Measurements from ENCODE around the gene SNAI3.

Gene SNAI3

DNA sequence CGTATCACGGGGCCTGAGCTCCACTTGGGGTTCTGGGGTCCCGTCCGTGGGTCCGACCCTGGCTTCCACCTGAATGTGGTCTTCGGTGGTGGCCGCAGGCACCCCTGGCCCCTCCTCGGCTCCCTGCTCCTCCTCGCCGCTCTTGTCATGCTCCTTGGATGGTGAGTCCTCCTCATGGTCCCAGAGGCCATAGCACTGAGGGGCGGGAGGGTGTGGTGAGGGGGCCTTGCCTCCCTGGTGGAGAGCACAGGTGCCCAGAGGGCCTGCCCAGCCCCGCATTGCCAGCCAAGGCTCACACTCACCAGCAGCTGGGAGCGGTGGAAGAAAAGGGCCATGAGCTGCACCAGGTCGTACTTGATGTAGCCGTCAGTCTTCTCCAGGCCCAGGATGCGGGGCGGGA lies 34.9 kb upstream of the SNAI3 start:
- no peak for DNase-seq

DNA sequence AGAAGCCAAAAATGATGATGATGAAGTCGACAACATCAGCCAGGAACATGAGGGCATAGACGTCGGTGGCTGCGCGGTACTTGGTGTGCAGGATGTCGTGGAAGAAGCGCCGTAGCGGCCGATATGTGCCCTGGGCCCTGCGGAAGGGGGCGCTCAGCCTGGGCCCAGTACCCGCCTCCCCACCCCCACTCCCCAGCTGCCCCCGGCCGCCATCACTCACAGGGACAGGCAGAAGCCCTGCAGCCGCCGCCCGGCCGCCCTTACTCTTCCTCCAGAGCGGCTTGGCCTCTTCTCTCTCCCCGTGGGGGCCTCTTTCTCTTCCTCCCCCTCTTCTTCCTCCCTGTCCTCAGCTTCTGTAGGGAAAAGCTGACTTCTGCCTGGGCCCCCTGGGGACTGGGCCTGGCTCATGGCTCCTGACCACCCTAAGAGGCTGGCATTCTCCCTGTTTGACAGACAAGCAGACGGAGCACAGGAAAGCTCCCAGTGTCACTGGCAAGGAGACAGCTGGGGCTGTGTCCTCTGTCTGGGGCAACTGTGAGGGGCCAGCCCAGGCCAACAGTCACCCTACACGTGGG lies 34.2 kb upstream of the SNAI3 start:
- no peak for DNase-seq

DNA sequence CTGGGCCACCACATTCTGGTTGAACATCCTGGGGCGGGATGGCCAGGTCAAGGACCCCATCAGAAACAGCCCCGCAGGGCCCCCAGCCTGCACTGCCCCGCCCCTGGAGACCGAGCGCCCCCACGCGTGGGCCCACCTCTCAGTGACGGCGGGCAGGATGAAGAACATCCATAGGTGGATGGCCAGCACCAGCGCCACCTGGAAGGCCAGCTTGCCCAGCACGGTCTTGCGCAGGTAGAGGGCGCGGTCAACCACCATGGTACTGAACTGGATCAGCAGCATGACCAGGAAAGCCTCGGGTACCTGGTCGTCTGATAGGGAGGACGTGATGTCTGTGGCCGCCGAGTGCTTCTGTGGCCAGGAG lies 33.6 kb upstream of the SNAI3 start:
- DNase-seq, result no peak

- DNase-seq, result no peak
These were observed 33.1 kb upstream of the SNAI3 start for GRCh38 chr16:88719267-88719932.

DNA sequence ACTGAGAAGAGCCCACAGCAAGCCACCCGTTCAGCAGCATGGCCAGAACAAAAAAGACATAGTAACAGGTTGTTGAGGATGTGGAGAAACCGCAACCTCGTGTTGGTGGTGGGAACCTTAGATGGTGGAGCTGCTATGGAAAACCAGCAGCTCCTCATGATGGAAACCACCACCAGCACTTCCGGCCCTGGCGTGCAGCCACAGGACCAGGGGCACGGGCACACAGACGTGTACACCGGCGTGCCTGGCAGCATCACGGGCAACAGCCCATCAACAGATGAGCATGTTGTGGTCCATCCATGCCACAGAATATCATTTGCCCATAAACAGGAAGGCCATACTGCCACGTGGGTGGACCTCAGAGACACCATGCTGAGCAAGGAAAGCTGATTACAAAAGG lies 31.9 kb upstream of the SNAI3 start:
- DNase-seq, result no peak

- DNase-seq, result no peak
These were observed 30.3 kb upstream of the SNAI3 start for GRCh38 chr16:88716601-88717001.

DNA sequence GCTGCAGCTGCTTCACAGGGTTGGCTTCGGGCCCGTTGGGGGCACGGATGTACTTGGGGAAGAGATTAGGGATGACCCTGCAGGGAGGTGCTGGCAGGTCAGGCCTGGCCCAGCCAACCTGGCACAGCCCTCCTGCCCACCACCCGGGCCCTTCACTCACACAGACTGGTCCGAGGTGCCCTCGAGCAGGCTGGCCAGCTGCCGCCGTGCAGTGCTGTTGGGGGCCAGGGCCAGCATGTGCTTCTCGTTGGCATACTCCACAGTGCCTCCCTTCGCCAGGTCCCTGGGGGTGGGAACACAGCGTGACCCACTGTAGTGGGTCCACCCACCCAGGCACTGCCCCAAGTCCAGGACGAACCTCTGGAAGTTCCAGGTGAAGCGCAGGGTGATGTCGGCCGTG lies 29.9 kb upstream of the SNAI3 start:
- DNase-seq, result no peak

- DNase-seq, result no peak
These were observed 29.2 kb upstream of the SNAI3 start for GRCh38 chr16:88715312-88716190.

GRCh38 chr16:88714420-88715302 lies 28.4 kb upstream of the SNAI3 start:
- no peak for DNase-seq

GRCh38 chr16:88713568-88714419 lies 27.5 kb upstream of the SNAI3 start:
- no peak for DNase-seq

DNA sequence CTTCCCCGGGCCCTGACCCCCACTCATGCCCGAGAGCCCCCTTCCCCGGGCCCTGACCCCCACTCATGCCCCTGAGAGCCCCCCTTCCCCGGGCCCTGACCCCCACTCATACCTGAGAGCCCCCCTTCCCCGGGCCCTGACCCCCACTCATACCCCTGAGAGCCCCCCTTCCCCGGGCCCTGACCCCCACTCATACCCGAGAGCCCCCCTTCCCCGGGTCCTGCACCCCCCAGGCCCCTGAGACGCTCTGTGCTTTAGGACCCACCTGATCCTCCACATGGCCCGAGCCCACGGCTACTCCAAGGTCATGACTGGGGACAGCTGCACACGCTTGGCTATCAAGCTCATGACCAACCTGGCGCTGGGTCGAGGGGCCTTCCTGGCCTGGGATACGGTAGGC lies 26.7 kb upstream of the SNAI3 start:
- no peak for DNase-seq

DNA sequence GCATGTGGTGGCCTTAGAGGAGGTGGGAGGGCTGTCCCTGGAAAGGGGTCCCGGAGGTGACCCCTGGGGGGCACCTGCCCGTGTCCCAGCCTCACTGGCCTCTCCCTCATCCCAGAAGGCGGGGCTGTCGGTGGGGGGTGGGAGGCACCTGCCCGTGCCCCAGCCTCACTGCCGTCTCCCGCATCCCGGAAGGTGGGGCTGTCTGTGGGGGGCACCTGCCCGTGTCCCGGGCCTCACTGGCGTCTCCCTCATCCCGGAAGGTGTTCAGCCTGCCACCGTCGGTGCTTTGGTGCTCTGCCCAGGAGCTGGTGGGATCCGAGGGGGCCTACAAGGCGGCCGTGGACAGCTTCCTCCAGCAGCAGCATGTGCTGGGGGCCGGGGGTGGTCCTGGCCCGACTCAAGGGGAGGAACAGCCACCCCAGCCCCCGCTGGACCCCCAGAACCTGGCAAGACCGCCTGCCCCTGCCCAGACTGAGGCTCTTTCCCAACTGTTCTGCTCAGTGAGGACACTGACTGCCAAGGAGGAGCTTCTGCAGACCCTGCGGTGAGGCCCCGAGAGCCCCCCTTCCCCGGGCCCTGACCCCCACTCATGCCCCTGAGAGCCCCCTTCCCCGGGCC lies 26.2 kb upstream of the SNAI3 start:
- no peak for DNase-seq

DNA sequence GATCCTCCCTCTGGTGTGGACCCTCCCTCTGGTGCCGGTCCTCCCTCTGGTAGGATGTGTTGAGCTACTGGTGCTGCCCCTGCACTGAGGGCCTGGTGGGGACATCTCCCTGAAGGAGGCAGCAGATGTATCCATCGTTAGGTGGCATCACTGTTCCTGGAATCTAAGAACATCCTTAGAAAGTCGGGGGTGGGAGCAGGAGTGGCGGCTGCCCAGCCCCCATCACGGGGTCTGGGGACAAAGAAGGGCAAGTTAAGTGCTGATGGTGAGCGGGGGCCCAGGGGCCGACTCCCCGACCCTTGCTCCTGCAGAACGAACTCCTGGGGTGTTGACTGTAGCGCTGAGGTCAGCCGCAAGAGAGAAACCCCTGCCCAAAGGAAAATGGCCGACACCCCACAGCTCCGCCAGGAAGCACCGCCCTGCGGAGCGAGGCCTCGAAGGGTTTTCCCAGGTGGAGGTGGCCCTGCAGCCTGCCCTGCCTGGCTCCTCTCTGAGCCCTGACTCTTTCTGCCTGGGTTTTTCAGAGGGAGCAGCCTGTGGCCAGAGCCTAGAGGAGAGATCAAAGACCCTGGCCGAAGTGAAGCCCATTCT lies 25.5 kb upstream of the SNAI3 start:
- no peak for DNase-seq

- DNase-seq, result no peak
These were observed 24.2 kb upstream of the SNAI3 start for GRCh38 chr16:88710556-88710955.

- no peak for DNase-seq
These were observed 20.9 kb upstream of the SNAI3 start for GRCh38 chr16:88706965-88707826.

DNA sequence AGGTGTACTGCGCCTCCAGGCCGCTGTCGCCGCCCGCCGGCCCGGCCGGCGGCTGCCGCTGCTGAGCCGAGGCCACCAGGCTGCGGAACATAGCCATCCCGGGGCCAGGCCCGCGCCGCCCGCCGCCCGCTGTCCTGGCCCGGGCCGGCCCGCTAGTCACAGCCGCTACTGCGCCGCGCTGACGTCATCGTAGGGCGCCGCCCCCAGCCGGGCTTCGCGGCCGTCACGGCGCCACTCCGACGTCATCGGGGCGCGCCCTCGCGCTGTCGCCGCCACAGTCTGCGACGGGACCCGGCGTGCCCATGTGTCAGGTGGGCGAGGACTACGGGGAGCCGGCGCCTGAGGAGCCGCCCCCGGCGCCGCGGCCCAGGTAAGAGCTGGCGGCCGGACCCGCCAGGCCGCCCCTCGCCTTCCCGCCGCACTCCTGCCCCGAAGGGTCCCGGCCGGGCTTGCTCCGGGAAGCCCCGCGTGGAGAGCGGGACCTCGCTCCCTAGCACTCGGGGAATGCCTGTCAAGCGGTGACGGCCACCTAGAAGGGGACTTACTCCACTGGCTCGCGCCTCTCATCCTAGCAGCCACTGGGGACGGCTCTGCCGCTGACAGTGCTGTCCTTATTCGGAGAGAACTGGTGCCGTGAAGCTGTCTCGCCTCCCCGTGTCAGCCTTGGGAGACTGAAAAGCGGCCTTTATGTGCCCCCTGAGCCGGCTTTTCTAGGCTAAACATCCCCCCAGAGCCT lies 20.1 kb upstream of the SNAI3 start, which contains the start of the genes CTU2 and RNF166:
CTU2 (plus strand) TSS at position 275 of the 736 bp plus-strand sequence; CDS start at position 303, 28 bp downstream.
RNF166 (minus strand) TSS at position 180 of the 736 bp plus-strand sequence; CDS start at position 97, 83 bp downstream.
- peak; percentile 93 to 96 for DNase-seq

DNA sequence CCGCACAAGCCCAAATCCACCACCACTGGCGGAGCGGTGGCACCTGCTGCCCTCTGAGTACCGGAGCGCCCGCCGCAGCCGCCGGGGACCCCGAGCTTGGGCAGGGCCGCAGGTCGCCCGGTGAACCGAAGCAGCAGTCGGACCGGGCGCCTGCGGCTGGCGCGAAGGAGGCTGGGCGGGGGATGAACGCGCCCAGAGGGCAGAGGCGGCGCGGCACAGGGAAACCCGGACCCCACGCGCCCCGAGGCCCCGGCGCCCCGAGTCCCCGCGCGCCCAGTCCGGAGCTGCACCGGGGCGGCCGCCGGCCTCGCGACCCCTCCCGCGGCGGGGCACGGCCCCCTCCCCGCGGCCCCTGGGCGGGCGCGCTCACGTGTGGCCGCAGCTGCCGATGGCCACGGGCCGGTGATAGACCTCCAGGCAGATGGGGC lies 19.5 kb upstream of the SNAI3 start:
- DNase-seq, result peak; percentile 35 to 38

DNA sequence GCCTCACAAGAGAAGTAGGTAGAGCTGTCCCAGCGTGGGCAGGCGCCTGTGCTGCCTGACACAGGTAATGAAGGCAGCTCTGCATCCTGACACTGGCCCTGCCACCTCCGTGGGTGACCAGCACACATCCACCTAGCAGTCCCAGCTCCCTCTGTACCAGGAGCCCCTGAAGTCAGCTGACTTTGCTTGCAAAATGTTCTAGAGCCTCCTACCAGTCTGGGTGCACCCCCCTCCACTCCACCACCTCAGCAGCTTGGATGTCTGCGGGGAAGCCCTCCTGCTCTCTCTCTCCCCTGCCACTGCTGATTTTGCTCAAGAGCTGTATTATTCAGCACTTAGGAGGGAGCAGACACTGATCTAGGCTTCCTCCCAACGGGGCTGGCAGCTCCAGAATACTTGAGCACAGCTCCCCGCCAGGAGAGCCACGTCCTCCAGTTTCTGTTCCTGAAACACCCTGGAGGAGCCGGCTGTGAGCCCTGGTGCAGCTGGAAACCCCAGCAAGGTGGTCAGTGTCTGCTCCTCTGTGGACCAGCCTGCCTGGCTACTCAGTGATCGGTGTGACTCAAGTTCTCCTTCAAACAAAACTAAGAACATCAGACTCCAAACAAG lies 18.9 kb upstream of the SNAI3 start:
- DNase-seq, result peak; percentile 29 to 39

Data from stimulated activated CD4-positive, alpha-beta T cell treated with anti-CD3 and anti-CD28 coated beads, Interleukin-2, amount 100 ng/mL, for 24 hours (primary cell).